Measurements from ENCODE around the gene NUP214.
"Not testable (repeated sequence)": the region's sequence is repeated elsewhere in the genome, so short reads cannot be mapped to it uniquely, and the experiment has no call there.

NUP214 gene

GRCh38 chr9:131259916-131260597 lies 134.7 kb downstream of the NUP214 start:
- DNase-seq (ENCODE audit: extremely low spot score): no peak
- CTCF ChIA-PET: interaction anchor here (1.1 to 2.4 kb wide), 4 partner anchors 12 to 19 kb away, joined by 3 to 9 read pairs (median 4); no protein-coding TSS in a partner anchor
- POLR2A ChIA-PET: no interaction called here

GRCh38 chr9:131260751-131261452 lies 135.5 kb downstream of the NUP214 start:
- TF ChIP-seq CTCF (IDR thresholded peaks at IDR 0.05; ENCODE audit: control extremely low read depth, extremely low read depth, low read depth, missing control alignments): no peak
- ChIA-PET POLR2A (no interaction called here), CTCF (interaction anchor here (1.7 to 2.4 kb wide), 2 partner anchors 12 to 13 kb away, joined by 4 to 9 read pairs; no protein-coding TSS in a partner anchor)
- no peak for DNase-seq (ENCODE audit: extremely low spot score)

More at GRCh38 chr9:131259916-131260597, 134.7 kb downstream of the NUP214 start:
- no peak for TF ChIP-seq CTCF (IDR thresholded peaks at IDR 0.05; ENCODE audit: control extremely low read depth, extremely low read depth, low read depth, missing control alignments)

GRCh38 chr9:131262327-131263032 lies 137.1 kb downstream of the NUP214 start:
- TF ChIP-seq CTCF (IDR thresholded peaks at IDR 0.05; ENCODE audit: control extremely low read depth, extremely low read depth, low read depth, missing control alignments): no peak
- no peak for DNase-seq (ENCODE audit: extremely low spot score)
- ChIA-PET CTCF (no interaction called here), POLR2A (no interaction called here)

- CTCF ChIA-PET: interaction anchor here (0.9 to 1.4 kb wide), 2 partner anchors 9 to 12 kb away, joined by 3 to 4 read pairs; no protein-coding TSS in a partner anchor
- DNase-seq (ENCODE audit: extremely low spot score); POLR2A ChIA-PET: not testable (repeated sequence)
Observed at GRCh38 chr9:131263033-131263343, 137.6 kb downstream of the NUP214 start.

GRCh38 chr9:131263701-131264100 lies 138.3 kb downstream of the NUP214 start:
- no peak for TF ChIP-seq CTCF (IDR thresholded peaks at IDR 0.05; ENCODE audit: control extremely low read depth, extremely low read depth, low read depth, missing control alignments)
- POLR2A ChIA-PET: no interaction called here
- CTCF ChIA-PET: interaction anchor here (0.9 to 1.4 kb wide), 2 partner anchors 10 to 11 kb away, joined by 3 to 4 read pairs; no protein-coding TSS in a partner anchor
- DNase-seq (ENCODE audit: extremely low spot score): no peak

- DNase-seq (ENCODE audit: extremely low spot score): no peak
- TF ChIP-seq CTCF (IDR thresholded peaks at IDR 0.05; ENCODE audit: control extremely low read depth, extremely low read depth, low read depth, missing control alignments): no peak
- ChIA-PET CTCF (interaction anchor here (1.4 kb wide), 1 partner anchor 10 kb away, joined by 4 read pairs; no protein-coding TSS in a partner anchor), POLR2A (no interaction called here)
Observed at GRCh38 chr9:131264231-131264630, 138.8 kb downstream of the NUP214 start.

All from GM10248 (cell line).